HEK293 (cell line): Measurements from ENCODE around the gene SPECC1L.

Experiments
- CTCF ChIA-PET: fragments of 350-600 bp; formaldehyde crosslinking; extraction: SDS; loops from one replicate; lab custom pipeline; 2021; ENCODE audit warnings: antibody characterized with exemption; lab: Yijun Ruan, JAX
- POLR2A ChIA-PET: fragments of 300-600 bp; formaldehyde crosslinking; extraction: SDS; loops from one replicate; lab custom pipeline; 2020; ENCODE audit warnings: antibody characterized with exemption, inconsistent platforms; lab: Yijun Ruan, JAX
- H3K27ac ChIP-seq: fragments of 200-500 bp; sonication (Bioruptor generic); 2 replicates; pipeline ENCODE4 v1.5.1; 2014; ENCODE audit warnings: low read depth, low read length, control low read depth, inconsistent platforms; ENCODE audit errors: extremely low read depth
- H3K36me3 ChIP-seq, 2 experiments: fragments of 200-500 bp in 1 of 2; sonication (Bioruptor generic) in 1 of 2; 1 replicate in 1 of 2; 2 replicates in 1 of 2; pipeline ENCODE4 v1.5.1; 2014 to 2017; ENCODE audit warnings: inconsistent platforms in 2 of 2, low read length in 2 of 2; ENCODE audit not compliant: control insufficient read depth in 2 of 2, insufficient read depth in 1 of 2
- H3K4me1 ChIP-seq: fragments of 200-500 bp; sonication (Bioruptor generic); 2 replicates; pipeline ENCODE4 v1.5.1; 2014; ENCODE audit warnings: mild to moderate bottlenecking, low read length, inconsistent platforms; ENCODE audit not compliant: control insufficient read depth, insufficient read depth
- H3K4me3 ChIP-seq: 2 replicates; pipeline ENCODE4 v1.5.1; 2011; ENCODE audit warnings: low read depth, mild to moderate bottlenecking, control low read depth, low read length, moderate library complexity
- H3K9me3 ChIP-seq: fragments of 200-500 bp; sonication (Bioruptor generic); 2 replicates; pipeline ENCODE4 v1.5.1; 2014; ENCODE audit warnings: low read depth, low read length, inconsistent platforms; ENCODE audit not compliant: control insufficient read depth, insufficient read depth
- GLI2 ChIP-seq: fragments of 450-650 bp; formaldehyde crosslinking; IDR thresholded peaks from 2 replicates; pipeline ENCODE4; 2017; ENCODE audit warnings: missing biosample characterization, missing genetic modification characterization, low read depth, borderline replicate concordance
- GLI4 ChIP-seq: fragments of 450-650 bp; formaldehyde crosslinking; IDR thresholded peaks from 2 replicates; pipeline ENCODE4 v1.5.1; 2016; ENCODE audit warnings: missing biosample characterization, missing genetic modification characterization
- MEIS1 ChIP-seq: sonication (generic); formaldehyde crosslinking; IDR thresholded peaks from 2 replicates; pipeline ENCODE4 v1.8.1; 2022; ENCODE audit warnings: missing genetic modification reagents, mild to moderate bottlenecking, borderline replicate concordance
- OVOL3 ChIP-seq: fragments of 450-650 bp; formaldehyde crosslinking; IDR thresholded peaks from 2 replicates; pipeline ENCODE4 v1.5.1; 2016; ENCODE audit warnings: missing biosample characterization, missing genetic modification characterization
- RBAK ChIP-seq: fragments of 450-650 bp; formaldehyde crosslinking; IDR thresholded peaks from 2 replicates; pipeline ENCODE4 v1.5.1; 2016; ENCODE audit warnings: missing biosample characterization, missing genetic modification characterization
- REPIN1 ChIP-seq: fragments of 450-650 bp; formaldehyde crosslinking; IDR thresholded peaks from 2 replicates; pipeline ENCODE4 v1.5.1; 2017; ENCODE audit warnings: missing biosample characterization, missing genetic modification characterization, low read depth
- WT1 ChIP-seq: fragments of 450-650 bp; formaldehyde crosslinking; IDR thresholded peaks from 2 replicates; pipeline ENCODE4 v1.5.1; 2016; ENCODE audit warnings: missing biosample characterization, missing genetic modification characterization
- ZFP41 ChIP-seq: fragments of 450-650 bp; formaldehyde crosslinking; IDR thresholded peaks from 2 replicates; pipeline ENCODE4 v1.5.1; 2016; ENCODE audit warnings: missing biosample characterization, missing genetic modification characterization, borderline replicate concordance
- ZNF202 ChIP-seq: fragments of 450-650 bp; formaldehyde crosslinking; IDR thresholded peaks from 2 replicates; pipeline ENCODE4 v1.5.1; 2016; ENCODE audit warnings: missing biosample characterization, missing genetic modification characterization, borderline replicate concordance
- ZNF239 ChIP-seq: fragments of 450-650 bp; formaldehyde crosslinking; IDR thresholded peaks from 2 replicates; pipeline ENCODE4 v1.5.1; 2016; ENCODE audit warnings: missing biosample characterization, missing genetic modification characterization
- ZNF24 ChIP-seq: fragments of 450-650 bp; formaldehyde crosslinking; IDR thresholded peaks from 2 replicates; pipeline ENCODE4 v1.5.1; 2016; ENCODE audit warnings: missing biosample characterization, missing genetic modification characterization
- ZNF266 ChIP-seq: fragments of 450-650 bp; formaldehyde crosslinking; IDR thresholded peaks from 2 replicates; pipeline ENCODE4 v1.5.1; 2016; ENCODE audit warnings: missing biosample characterization, missing genetic modification characterization, low read depth
- ZNF335 ChIP-seq: fragments of 450-650 bp; formaldehyde crosslinking; conservative IDR thresholded peaks from 2 replicates; pipeline ENCODE4 v1.5.1; 2016; ENCODE audit warnings: missing biosample characterization, missing genetic modification characterization
- ZNF391 ChIP-seq: fragments of 450-650 bp; formaldehyde crosslinking; IDR thresholded peaks from 2 replicates; pipeline ENCODE4 v1.5.1; 2016; ENCODE audit warnings: low read depth, missing biosample characterization, missing genetic modification characterization, borderline replicate concordance
- ZNF423 ChIP-seq: fragments of 450-650 bp; formaldehyde crosslinking; IDR thresholded peaks from 2 replicates; pipeline ENCODE4 v1.5.1; 2016; ENCODE audit warnings: missing biosample characterization, missing genetic modification characterization
- ZNF561 ChIP-seq: fragments of 450-650 bp; IDR thresholded peaks from 2 replicates; pipeline ENCODE4 v1.5.1; 2018; ENCODE audit warnings: missing biosample characterization, missing genetic modification characterization, borderline replicate concordance
- ZNF623 ChIP-seq: fragments of 450-650 bp; formaldehyde crosslinking; IDR thresholded peaks from 2 replicates; pipeline ENCODE4 v1.5.1; 2016; ENCODE audit warnings: missing biosample characterization, missing genetic modification characterization
- ZNF626 ChIP-seq: fragments of 450-650 bp; sonication (Bioruptor Pico); formaldehyde crosslinking; IDR thresholded peaks from 2 replicates; pipeline ENCODE4 v1.5.1; 2018; ENCODE audit warnings: missing biosample characterization, missing genetic modification characterization, inconsistent platforms
- ZNF629 ChIP-seq: fragments of 450-650 bp; formaldehyde crosslinking; IDR thresholded peaks from 2 replicates; pipeline ENCODE4 v1.5.1; 2017; ENCODE audit warnings: missing biosample characterization, missing genetic modification characterization
- ZNF639 ChIP-seq: fragments of 450-650 bp; formaldehyde crosslinking; IDR thresholded peaks from 2 replicates; pipeline ENCODE4 v1.5.1; 2016; ENCODE audit warnings: missing biosample characterization, missing genetic modification characterization
- ZNF660 ChIP-seq: fragments of 450-650 bp; IDR thresholded peaks from 2 replicates; pipeline ENCODE4 v1.5.1; 2018; ENCODE audit warnings: missing biosample characterization, mild to moderate bottlenecking, missing genetic modification characterization
- ZNF707 ChIP-seq: fragments of 450-650 bp; formaldehyde crosslinking; IDR thresholded peaks from 2 replicates; pipeline ENCODE4 v1.5.1; 2016; ENCODE audit warnings: missing biosample characterization, missing genetic modification characterization
- TF ChIP-seq, protein P1 (sequence below): fragments of 450-650 bp; formaldehyde crosslinking; IDR thresholded peaks from 2 replicates; pipeline ENCODE4 v1.5.1; 2016; ENCODE audit warnings: missing biosample characterization, missing genetic modification characterization
- TF ChIP-seq, protein P2 (sequence below): fragments of 450-650 bp; formaldehyde crosslinking; IDR thresholded peaks from 2 replicates; pipeline ENCODE4 v1.5.1; 2016; ENCODE audit warnings: missing biosample characterization, missing genetic modification characterization

The SPECC1L gene

GRCh38 chr22:24419475-24419850, 148.8 kb downstream of the SPECC1L start:
- no peaks in the 10 kb centered on the region for H3K4me1 ChIP-seq
- no peaks in the 10 kb centered on the region for H3K9me3 ChIP-seq
- ChIA-PET CTCF (interaction anchor here (1.8 to 8.0 kb wide), 2 partner anchors 84 to 107 kb away, joined by 5 to 99 read pairs; no protein-coding TSS in a partner anchor), POLR2A (no interaction called here)
- TF ChIP-seq ZNF623 (tag by site-specific recombination) (no peak), OVOL3 (tag by site-specific recombination) (no peak), WT1 (tag by site-specific recombination) (no peak), ZNF266 (tag by site-specific recombination) (no peak), ZNF626 (tag by site-specific recombination) (no peak), GLI2 (tag by site-specific recombination) (no peak), RBAK (no peak), ZNF629 (tag by site-specific recombination) (no peak), ZNF561 (no peak), ZNF660 (tag by site-specific recombination) (no peak), ZNF639 (no peak), ZNF202 (tag by site-specific recombination) (no peak), GLI4 (no peak), MEIS1 (no peak), ZNF391 (no peak), REPIN1 (tag by site-specific recombination) (no peak)
- TF ChIP-seq, protein P1, sequence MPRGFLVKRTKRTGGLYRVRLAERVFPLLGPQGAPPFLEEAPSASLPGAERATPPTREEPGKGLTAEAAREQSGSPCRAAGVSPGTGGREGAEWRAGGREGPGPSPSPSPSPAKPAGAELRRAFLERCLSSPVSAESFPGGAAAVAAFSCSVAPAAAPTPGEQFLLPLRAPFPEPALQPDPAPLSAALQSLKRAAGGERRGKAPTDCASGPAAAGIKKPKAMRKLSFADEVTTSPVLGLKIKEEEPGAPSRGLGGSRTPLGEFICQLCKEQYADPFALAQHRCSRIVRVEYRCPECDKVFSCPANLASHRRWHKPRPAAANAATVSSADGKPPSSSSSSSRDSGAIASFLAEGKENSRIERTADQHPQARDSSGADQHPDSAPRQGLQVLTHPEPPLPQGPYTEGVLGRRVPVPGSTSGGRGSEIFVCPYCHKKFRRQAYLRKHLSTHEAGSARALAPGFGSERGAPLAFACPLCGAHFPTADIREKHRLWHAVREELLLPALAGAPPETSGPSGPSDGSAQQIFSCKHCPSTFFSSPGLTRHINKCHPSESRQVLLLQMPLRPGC (tag by site-specific recombination), result no peak
- TF ChIP-seq, protein P2, sequence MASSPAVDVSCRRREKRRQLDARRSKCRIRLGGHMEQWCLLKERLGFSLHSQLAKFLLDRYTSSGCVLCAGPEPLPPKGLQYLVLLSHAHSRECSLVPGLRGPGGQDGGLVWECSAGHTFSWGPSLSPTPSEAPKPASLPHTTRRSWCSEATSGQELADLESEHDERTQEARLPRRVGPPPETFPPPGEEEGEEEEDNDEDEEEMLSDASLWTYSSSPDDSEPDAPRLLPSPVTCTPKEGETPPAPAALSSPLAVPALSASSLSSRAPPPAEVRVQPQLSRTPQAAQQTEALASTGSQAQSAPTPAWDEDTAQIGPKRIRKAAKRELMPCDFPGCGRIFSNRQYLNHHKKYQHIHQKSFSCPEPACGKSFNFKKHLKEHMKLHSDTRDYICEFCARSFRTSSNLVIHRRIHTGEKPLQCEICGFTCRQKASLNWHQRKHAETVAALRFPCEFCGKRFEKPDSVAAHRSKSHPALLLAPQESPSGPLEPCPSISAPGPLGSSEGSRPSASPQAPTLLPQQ (tag by site-specific recombination), result no peak
- H3K27ac ChIP-seq, result no peak overlapping the region
- no peak overlapping the region for H3K4me3 ChIP-seq
- H3K36me3 ChIP-seq, result peaks cover 0 to 37% of the 10 kb centered on the region in 2 experiments; a peak in 1 of 3 replicates

- no peak overlapping the region for H3K4me3 ChIP-seq
- CTCF ChIA-PET, result interaction anchor here (0.8 to 8.0 kb wide), 5 partner anchors 11 to 106 kb away, joined by 4 to 99 read pairs (median 9); no protein-coding TSS in a partner anchor
- TF ChIP-seq ZNF423 (tag by site-specific recombination), result no peak
- no peak for TF ChIP-seq ZNF707
- TF ChIP-seq ZNF239, result no peak
- no peak for TF ChIP-seq ZNF335 (tag by site-specific recombination)
- no peak for TF ChIP-seq ZFP41
- no peak for TF ChIP-seq ZNF24 (tag by site-specific recombination)
- TF ChIP-seq, all 188 proteins: peak for 0
- no peaks in the 10 kb centered on the region for H3K4me1 ChIP-seq
- H3K27ac ChIP-seq, result no peak overlapping the region
- POLR2A ChIA-PET, result no interaction called here
- peaks cover 0 to 28% of the 10 kb centered on the region in 2 experiments; a peak in 1 of 3 replicates for H3K36me3 ChIP-seq
- H3K9me3 ChIP-seq, result no peaks in the 10 kb centered on the region
These were observed 149.7 kb downstream of the SPECC1L start for GRCh38 chr22:24420072-24420976.
